WTC11 (cell line): ENCODE data around the gene CNTRL. TPM values are rescaled to one million over a fixed set of nuclear protein-coding genes. Genes with fewer than 3 reads are reported as not detected.

ENCODE experiments used
- ATAC-seq: fragments of 200-7000 bp; cut with Tn5 transposase; 2 replicates; pipeline ENCODE4 v1.10.0; 2021; ENCODE audit warnings: mild to moderate bottlenecking, moderate library complexity
- CTCF ChIA-PET: fragments of 300-600 bp; sonication (Branson Sonifier 250); formaldehyde crosslinking; loops from one replicate; lab custom pipeline; 2021; ENCODE audit warnings: antibody characterized with exemption; lab: Charles Lee
- POLR2A ChIA-PET: fragments of 350-600 bp; sonication (Branson Sonifier 250); formaldehyde crosslinking; loops from one replicate; lab custom pipeline; 2021; ENCODE audit warnings: antibody characterized with exemption; lab: Charles Lee
- DNase-seq: peaks from one replicate; pipeline ENCODE4 v3.0.0; 2021; ENCODE audit warnings: low spot score
- H3K27ac Mint-ChIP-seq: 2 replicates; pipeline ENCODE4 v1.8.0; 2021; ENCODE audit warnings: mixed read lengths
- H3K27me3 Mint-ChIP-seq: 2 replicates; pipeline ENCODE4 v1.8.0; 2021; ENCODE audit warnings: low read depth, mild to moderate bottlenecking, moderate library complexity, mixed read lengths
- H3K36me3 Mint-ChIP-seq: 2 replicates; pipeline ENCODE4 v1.8.0; 2021; ENCODE audit warnings: mixed read lengths
- H3K4me1 Mint-ChIP-seq: 2 replicates; pipeline ENCODE4 v1.8.0; 2022; ENCODE audit warnings: mixed read lengths
- H3K4me3 Mint-ChIP-seq: 2 replicates; pipeline ENCODE4 v1.8.0; 2021; ENCODE audit warnings: mild to moderate bottlenecking, moderate library complexity, mixed read lengths
- H3K9me3 Mint-ChIP-seq: 2 replicates; pipeline ENCODE4 v1.8.0; 2021; ENCODE audit warnings: mixed read lengths
- AFF4 ChIP-seq: sonication (generic); formaldehyde crosslinking; IDR thresholded peaks from 2 replicates; pipeline ENCODE4 v1.8.1; 2023; ENCODE audit warnings: mild to moderate bottlenecking, missing genetic modification reagents, borderline replicate concordance
- AR ChIP-seq: fragments of 250-450 bp; sonication (Bioruptor Pico); IDR thresholded peaks from 2 replicates; pipeline ENCODE4 v1.9.0; 2021; ENCODE audit warnings: mild to moderate bottlenecking
- ATF3 ChIP-seq: sonication (generic); formaldehyde crosslinking; conservative IDR thresholded peaks from 2 replicates; pipeline ENCODE4 v1.8.1; 2022; ENCODE audit warnings: mild to moderate bottlenecking, missing genetic modification reagents
- CBFB ChIP-seq: sonication (generic); formaldehyde crosslinking; IDR thresholded peaks from 2 replicates; pipeline ENCODE4 v1.8.1; 2022; ENCODE audit warnings: mild to moderate bottlenecking, low read depth, missing genetic modification reagents
- E2F4 ChIP-seq: sonication (generic); formaldehyde crosslinking; IDR thresholded peaks from 2 replicates; pipeline ENCODE4 v1.8.1; 2022; ENCODE audit warnings: low read depth, mild to moderate bottlenecking, moderate library complexity, missing genetic modification reagents, borderline replicate concordance
- ETV6 ChIP-seq: sonication (generic); formaldehyde crosslinking; IDR thresholded peaks from 2 replicates; pipeline ENCODE4 v1.8.1; 2022; ENCODE audit warnings: mild to moderate bottlenecking, missing genetic modification reagents
- IRF1 ChIP-seq: sonication (generic); formaldehyde crosslinking; IDR thresholded peaks from 2 replicates; pipeline ENCODE4 v1.8.0; 2023; ENCODE audit warnings: missing genetic modification reagents
- MAX ChIP-seq: sonication (generic); formaldehyde crosslinking; IDR thresholded peaks from 2 replicates; pipeline ENCODE4 v1.8.0; 2022; ENCODE audit warnings: mild to moderate bottlenecking, missing genetic modification reagents
- NR1H2 ChIP-seq: sonication (generic); formaldehyde crosslinking; IDR thresholded peaks from 2 replicates; pipeline ENCODE4 v1.9.0; 2021; ENCODE audit warnings: mild to moderate bottlenecking, moderate library complexity, missing genetic modification reagents
- STAT6 ChIP-seq: sonication (generic); formaldehyde crosslinking; conservative IDR thresholded peaks from 2 replicates; pipeline ENCODE4 v1.8.1; 2023; ENCODE audit warnings: mild to moderate bottlenecking, low read depth, missing genetic modification reagents, moderate library complexity
- TCF7 ChIP-seq: sonication (generic); formaldehyde crosslinking; IDR thresholded peaks from 2 replicates; pipeline ENCODE4 v1.8.0; 2022; ENCODE audit warnings: mild to moderate bottlenecking, low read depth, missing genetic modification reagents, moderate library complexity
- USF1 ChIP-seq: sonication (generic); formaldehyde crosslinking; IDR thresholded peaks from 2 replicates; pipeline ENCODE4 v1.8.0; 2022; ENCODE audit warnings: mild to moderate bottlenecking, missing genetic modification reagents
- ZBTB21 ChIP-seq: sonication (generic); formaldehyde crosslinking; IDR thresholded peaks from 2 replicates; pipeline ENCODE4 v1.8.1; 2023; ENCODE audit warnings: mild to moderate bottlenecking, missing genetic modification reagents, borderline replicate concordance
- ZNF232 ChIP-seq: sonication (generic); formaldehyde crosslinking; IDR thresholded peaks from 2 replicates; pipeline ENCODE4 v1.8.0; 2022; ENCODE audit warnings: mild to moderate bottlenecking, missing genetic modification reagents
- ZNF281 ChIP-seq: sonication (generic); formaldehyde crosslinking; IDR thresholded peaks from 2 replicates; pipeline ENCODE4 v1.8.0; 2023; ENCODE audit warnings: mild to moderate bottlenecking, missing genetic modification reagents
- ZNF532 ChIP-seq: fragments of 250-450 bp; sonication (Bioruptor Pico); IDR thresholded peaks from 2 replicates; pipeline ENCODE4 v1.9.0; 2021; ENCODE audit warnings: mild to moderate bottlenecking, borderline replicate concordance
- total RNA-seq: library from RNA; stranded (reverse); gene quantifications from 3 replicates; pipeline ENCODE4 v1.2.3, GENCODE V29; 2021

Gene CNTRL
- total RNA-seq, 1 experiment from 2014 or later, result 13.3 TPM

- DNase-seq (no peak), ATAC-seq (no peak)
- peaks cover 22% of the 10 kb centered on the region for H3K4me1 Mint-ChIP-seq
- no peaks in the 10 kb centered on the region for H3K27me3 Mint-ChIP-seq
- no peak overlapping the region for H3K4me3 Mint-ChIP-seq
- ChIA-PET POLR2A (no interaction called here), CTCF (interaction anchor here (0.8 kb wide), 1 partner anchor 83 kb away, joined by 4 read pairs; no protein-coding TSS in a partner anchor)
- no peak overlapping the region for H3K27ac Mint-ChIP-seq
- no peaks in the 10 kb centered on the region for H3K9me3 Mint-ChIP-seq
- H3K36me3 Mint-ChIP-seq, result peaks cover 11% of the 10 kb centered on the region; the same call in 1 of the 2 replicates
- TF ChIP-seq USF1 (CRISPR knock-in tag) (no peak), TCF7 (CRISPR knock-in tag) (no peak), IRF1 (CRISPR knock-in tag) (no peak), CBFB (CRISPR knock-in tag) (no peak), MAX (no peak), AFF4 (CRISPR knock-in tag) (no peak), ZBTB21 (CRISPR knock-in tag) (no peak), ETV6 (CRISPR knock-in tag) (no peak), NR1H2 (no peak), ZNF232 (CRISPR knock-in tag) (no peak), ZNF532 (CRISPR knock-in tag) (no peak), ZNF281 (CRISPR knock-in tag) (no peak), AR (CRISPR knock-in tag) (no peak), STAT6 (CRISPR knock-in tag) (no peak), ATF3 (CRISPR knock-in tag) (no peak), E2F4 (no peak)
Measured at GRCh38 chr9:121138973-121139372, 64.2 kb downstream of the CNTRL start.
